HepG2 (cell line): ENCODE data around the gene EGR1. TPM values are rescaled to one million over a fixed set of nuclear protein-coding genes. Genes with fewer than 3 reads are reported as not detected.

Experiments used
- ATAC-seq: fragments of 200-7000 bp; cut with Tn5 transposase; 3 replicates; pipeline ENCODE4 v1.9.1; 2020; ENCODE audit warnings: mild to moderate bottlenecking, moderate library complexity
- BruUV-seq: library from RNA; stranded (reverse); fragments of 400-500 nt; replicated peaks from 2 replicates; lab custom pipeline; 2021; lab: Mats Ljungman, UMichigan
- CTCF ChIA-PET: fragments of 300-600 bp; formaldehyde crosslinking; extraction: SDS; loops from one replicate; lab custom pipeline; 2021; ENCODE audit warnings: low total read pairs, inconsistent platforms, low intra/inter-chr PET ratio; lab: Yijun Ruan, JAX
- POLR2A ChIA-PET: fragments of 350-600 bp; sonication (Branson Sonifier 250); formaldehyde crosslinking; loops from one replicate; lab custom pipeline; 2020; ENCODE audit warnings: antibody characterized with exemption, inconsistent platforms; lab: Yijun Ruan, JAX
- DNase-seq: peaks from one replicate; pipeline ENCODE4 v3.0.0-alpha.2; 2015; ENCODE audit warnings: low spot score
- FAIRE-seq: peaks from 3 replicates; lab custom pipeline; 2011; peaks lifted over from hg19 to GRCh38; lab: Jason Lieb, UNC
- H2AFZ ChIP-seq: one replicate; pipeline ENCODE4 v1.6.1; 2011; ENCODE audit warnings: low read length, inconsistent platforms
- H3K27ac ChIP-seq: fragments of 300-600 bp; 3 replicates; pipeline ENCODE4 v1.8.0; 2011; ENCODE audit warnings: mixed run types, mild to moderate bottlenecking, mixed read lengths, low read length, inconsistent platforms; ENCODE audit not compliant: insufficient read depth; ENCODE audit errors: extremely low read length
- H3K27me3 ChIP-seq, 2 experiments: fragments of 200-600 bp in 1 of 2; 2 replicates in 1 of 2; 3 replicates in 1 of 2; pipeline versions ENCODE4 v1.6.0 to v1.8.0; 2011; ENCODE audit warnings: low read length in 2 of 2, mild to moderate bottlenecking in 2 of 2, moderate library complexity in 2 of 2, inconsistent platforms in 1 of 2; ENCODE audit not compliant: insufficient read depth in 2 of 2, control insufficient read depth in 1 of 2
- H3K36me3 ChIP-seq, 2 experiments: fragments of 200-600 bp in 1 of 2; replicated peaks in 1 of 2; 2 replicates in 1 of 2; 3 replicates in 1 of 2; pipeline versions ENCODE4 v1.5.1 to v1.8.0; 2011; ENCODE audit warnings: low read length in 2 of 2, inconsistent platforms in 1 of 2; ENCODE audit not compliant: insufficient read depth in 2 of 2, control insufficient read depth in 1 of 2
- H3K4me1 ChIP-seq: 2 replicates; pipeline ENCODE4 v1.5.1; 2012; ENCODE audit warnings: low read length, inconsistent platforms; ENCODE audit not compliant: insufficient read depth
- H3K4me2 ChIP-seq: 2 replicates; pipeline ENCODE4 v1.6.0; 2011; ENCODE audit warnings: low read depth, low read length, inconsistent platforms
- H3K4me3 ChIP-seq, 3 experiments: fragments of 200-600 bp in 1 of 3; sonication (generic), shearing (Covaris generic) in 1 of 3; replicated peaks in 1 of 3; 2 replicates each; pipeline ENCODE4 v1.5.1; 2011 to 2016; ENCODE audit warnings: low read length in 3 of 3, inconsistent platforms in 2 of 3, low read depth in 2 of 3, mild to moderate bottlenecking in 2 of 3, control low read depth in 1 of 3, mixed read lengths in 1 of 3; ENCODE audit not compliant: insufficient read depth in 1 of 3
- H3K79me2 ChIP-seq: one replicate; pipeline ENCODE4 v1.6.1; 2011; ENCODE audit warnings: low read length, inconsistent platforms; ENCODE audit not compliant: insufficient read depth
- H3K9ac ChIP-seq: 2 replicates; pipeline ENCODE4 v1.6.0; 2011; ENCODE audit warnings: mild to moderate bottlenecking, low read depth, low read length, inconsistent platforms; ENCODE audit not compliant: insufficient read depth
- H3K9me3 ChIP-seq: 2 replicates; pipeline ENCODE4 v1.5.1; 2012; ENCODE audit warnings: mild to moderate bottlenecking, low read length
- H4K20me1 ChIP-seq: 2 replicates; pipeline ENCODE4 v1.6.0; 2011; ENCODE audit warnings: inconsistent platforms, mild to moderate bottlenecking, low read length, moderate library complexity; ENCODE audit not compliant: insufficient read depth
- AHR ChIP-seq: IDR thresholded peaks from 2 replicates; pipeline ENCODE4 v1.6.1; 2018; ENCODE audit warnings: missing genetic modification reagents, missing compliant biosample characterization
- ARHGAP35 ChIP-seq: sonication (generic); formaldehyde crosslinking; IDR thresholded peaks from 2 replicates; pipeline ENCODE4 v1.9.0; 2022; ENCODE audit warnings: mild to moderate bottlenecking, inconsistent platforms, moderate library complexity, missing genetic modification reagents, borderline replicate concordance
- ELF1 ChIP-seq: sonication (generic); formaldehyde crosslinking; IDR thresholded peaks from 2 replicates; pipeline ENCODE4 v1.4.0; 2020; ENCODE audit warnings: missing genetic modification reagents
- FIP1L1 ChIP-seq: fragments of 200-400 bp; formaldehyde crosslinking; IDR thresholded peaks from 2 replicates; pipeline ENCODE4 v1.6.1; 2018; ENCODE audit warnings: low read depth, mild to moderate bottlenecking, low read length, moderate library complexity, borderline replicate concordance; ENCODE audit not compliant: insufficient read depth
- FOXM1 ChIP-seq: sonication (generic); formaldehyde crosslinking; IDR thresholded peaks from 2 replicates; pipeline ENCODE4 v1.5.0; 2020; ENCODE audit warnings: missing genetic modification reagents
- HMG20B ChIP-seq: conservative IDR thresholded peaks from 2 replicates; pipeline ENCODE4 v1.6.1; 2016; ENCODE audit warnings: missing genetic modification reagents, missing compliant biosample characterization
- MATR3 ChIP-seq: sonication (generic); formaldehyde crosslinking; IDR thresholded peaks from 2 replicates; pipeline ENCODE4 v1.4.0; 2020; ENCODE audit warnings: missing genetic modification reagents
- ZNF136 ChIP-seq: sonication (generic); formaldehyde crosslinking; IDR thresholded peaks from 2 replicates; pipeline ENCODE4 v1.8.1; 2022; ENCODE audit warnings: low read depth, mild to moderate bottlenecking, moderate library complexity, missing genetic modification reagents
- WGBS: methylation state at CpG from one replicate; pipeline ENCODE4 v1.1.6; 2017; ENCODE audit warnings: low lambda C conversion rate; 5-methylcytosine and 5-hydroxymethylcytosine counted together
- in situ Hi-C: cut with HindIII; loops from 2 replicates; pipeline ENCODE4 v1.10.0; 2017; ENCODE audit warnings: low pct_unique_long_range_greater_than_20kb; ENCODE audit not compliant: extremely low pct_ligation_motif_present
- intact Hi-C: fragments of 100-400 bp; cut with micrococcal nuclease; formaldehyde crosslinking; loops from one replicate; pipeline ENCODE4 v1.10.0; 2022; ENCODE audit not compliant: unreplicated experiment
- polyA plus RNA-seq, 8 experiments: library from polyadenylated mRNA; depleted of rRNA in 3 of 8; stranded (reverse) in 7 of 8; unstranded in 1 of 8; fragments of >200 nt; fragmentation: Illumina TruSeq in 4 of 8; extraction: Trizol in 4 of 8; gene quantifications; 2 replicates each; pipeline versions ENCODE4 v1.2.1 to v1.2.3, GENCODE V29; 2011 to 2016; ENCODE audit warnings: low read depth in 4 of 8, missing spikeins in 1 of 8, mixed read lengths in 1 of 8; ENCODE audit not compliant: insufficient read depth in 1 of 8
- total RNA-seq, 5 experiments: library from RNA; depleted of rRNA; stranded (reverse); fragments of >200 nt; fragmentation: Illumina TruSeq; extraction: Trizol; gene quantifications; 2 replicates each; pipeline ENCODE4 v1.2.3, GENCODE V29; 2016; ENCODE audit warnings: low read depth in 1 of 5
- TF ChIP-seq, protein P1 (sequence below): sonication (generic); formaldehyde crosslinking; IDR thresholded peaks from 2 replicates; pipeline ENCODE4 v1.9.0; 2021; ENCODE audit warnings: missing genetic modification reagents, borderline replicate concordance
- TF ChIP-seq, protein P2 (sequence below): sonication (generic); formaldehyde crosslinking; IDR thresholded peaks from 2 replicates; pipeline ENCODE4 v1.8.0; 2022; ENCODE audit warnings: low read depth, missing genetic modification reagents

EGR1 gene
- total and polyA plus RNA-seq, 2 of the 13 experiments (the other 11 are each of a cell fraction or from before 2014, with no cell fraction given): 4.1 to 4.5 TPM

DNA sequence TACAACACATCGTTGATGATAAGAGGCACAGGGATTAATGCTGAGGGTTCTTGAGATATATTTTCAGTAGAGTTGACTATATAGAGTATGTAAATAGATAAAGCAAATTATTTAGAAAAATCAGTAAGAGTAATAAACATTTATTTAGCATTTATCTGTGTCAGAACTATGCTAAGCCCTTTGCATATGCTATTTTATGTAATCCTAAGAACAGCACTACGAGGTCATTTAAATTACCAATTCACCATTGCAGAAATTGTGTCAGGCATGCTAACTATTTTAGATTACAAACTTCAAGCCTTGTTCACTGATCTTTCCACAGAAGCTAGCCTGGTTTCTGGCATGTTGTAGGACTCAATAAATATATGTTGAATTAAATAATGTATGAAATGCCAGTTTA is 46.8 kb upstream of the EGR1 start:
- ATAC-seq (no peak), FAIRE-seq (no peak), DNase-seq (no peak)
- in situ Hi-C loops (loop anchor here (25.0 kb wide), 1 partner anchor 231 kb away; the partner anchor contains the start of genes BRD8 and KIF20A), intact Hi-C loops (no loop called here)
- H3K4me2 ChIP-seq: no peak overlapping the region
- peaks cover 15 to 74% of the 10 kb centered on the region in 2 experiments for H3K36me3 ChIP-seq
- H3K27me3 ChIP-seq: no peaks in the 10 kb centered on the region
- BruUV-seq: no TSS peak
- H3K4me1 ChIP-seq: no peaks in the 10 kb centered on the region
- ChIA-PET POLR2A (no interaction called here), CTCF (no interaction called here)
- no peak overlapping the region for H3K4me3 ChIP-seq
- H3K9me3 ChIP-seq: no peaks in the 10 kb centered on the region
- WGBS: 94% methylated on average over 2 of the region's 2 CpGs
- H3K79me2 ChIP-seq: no peaks in the 10 kb centered on the region
- H4K20me1 ChIP-seq: no peaks in the 10 kb centered on the region
- H2AFZ ChIP-seq: no peak overlapping the region
- H3K9ac ChIP-seq: no peak overlapping the region
- TF ChIP-seq ELF1 (CRISPR knock-in tag) (no peak), HMG20B (no peak), ARHGAP35 (CRISPR knock-in tag) (no peak), AHR (no peak), FOXM1 (no peak), MATR3 (CRISPR knock-in tag) (no peak), FIP1L1 (no peak), ZNF136 (no peak)
- TF ChIP-seq, protein P1, sequence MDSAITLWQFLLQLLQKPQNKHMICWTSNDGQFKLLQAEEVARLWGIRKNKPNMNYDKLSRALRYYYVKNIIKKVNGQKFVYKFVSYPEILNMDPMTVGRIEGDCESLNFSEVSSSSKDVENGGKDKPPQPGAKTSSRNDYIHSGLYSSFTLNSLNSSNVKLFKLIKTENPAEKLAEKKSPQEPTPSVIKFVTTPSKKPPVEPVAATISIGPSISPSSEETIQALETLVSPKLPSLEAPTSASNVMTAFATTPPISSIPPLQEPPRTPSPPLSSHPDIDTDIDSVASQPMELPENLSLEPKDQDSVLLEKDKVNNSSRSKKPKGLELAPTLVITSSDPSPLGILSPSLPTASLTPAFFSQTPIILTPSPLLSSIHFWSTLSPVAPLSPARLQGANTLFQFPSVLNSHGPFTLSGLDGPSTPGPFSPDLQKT: no peak
- TF ChIP-seq, protein P2, sequence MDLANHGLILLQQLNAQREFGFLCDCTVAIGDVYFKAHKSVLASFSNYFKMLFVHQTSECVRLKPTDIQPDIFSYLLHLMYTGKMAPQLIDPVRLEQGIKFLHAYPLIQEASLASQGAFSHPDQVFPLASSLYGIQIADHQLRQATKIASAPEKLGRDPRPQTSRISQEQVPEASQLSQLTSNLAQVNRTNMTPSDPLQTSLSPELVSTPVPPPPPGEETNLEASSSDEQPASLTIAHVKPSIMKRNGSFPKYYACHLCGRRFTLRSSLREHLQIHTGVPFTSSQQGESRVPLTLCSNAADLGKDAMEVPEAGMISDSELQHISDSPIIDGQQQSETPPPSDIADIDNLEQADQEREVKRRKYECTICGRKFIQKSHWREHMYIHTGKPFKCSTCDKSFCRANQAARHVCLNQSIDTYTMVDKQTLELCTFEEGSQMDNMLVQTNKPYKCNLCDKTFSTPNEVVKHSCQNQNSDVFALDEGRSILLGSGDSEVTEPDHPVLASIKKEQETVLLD (CRISPR knock-in tag): no peak
- no peak overlapping the region for H3K27ac ChIP-seq
